NCI-H2029 (cell line): ENCODE measurements around the gene FIGLA.

Experiments
- DNase-seq: peaks from one replicate; lab custom pipeline; 2025; lab: John Stamatoyannopoulos, UW

The FIGLA gene

DNA sequence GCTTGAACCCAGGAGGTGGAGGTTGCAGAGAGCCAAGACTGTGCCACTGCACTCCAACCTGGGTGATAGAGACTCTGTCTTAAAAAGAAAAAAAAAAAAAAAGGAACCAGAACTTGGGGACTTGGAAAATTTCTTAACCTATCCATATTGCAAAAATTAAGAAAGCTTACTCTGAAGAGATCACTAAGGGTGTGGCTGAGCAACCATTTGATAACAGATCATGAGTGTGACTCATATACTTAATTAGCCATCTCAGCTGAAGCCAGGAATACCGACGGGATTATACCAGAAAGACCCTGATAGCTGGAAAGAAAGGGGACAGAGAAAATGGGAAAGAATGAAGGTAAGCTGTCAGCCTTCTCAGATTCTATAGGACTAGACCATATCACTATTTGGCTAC is 15.3 kb downstream of the FIGLA start:
- DNase-seq = no peak

DNA sequence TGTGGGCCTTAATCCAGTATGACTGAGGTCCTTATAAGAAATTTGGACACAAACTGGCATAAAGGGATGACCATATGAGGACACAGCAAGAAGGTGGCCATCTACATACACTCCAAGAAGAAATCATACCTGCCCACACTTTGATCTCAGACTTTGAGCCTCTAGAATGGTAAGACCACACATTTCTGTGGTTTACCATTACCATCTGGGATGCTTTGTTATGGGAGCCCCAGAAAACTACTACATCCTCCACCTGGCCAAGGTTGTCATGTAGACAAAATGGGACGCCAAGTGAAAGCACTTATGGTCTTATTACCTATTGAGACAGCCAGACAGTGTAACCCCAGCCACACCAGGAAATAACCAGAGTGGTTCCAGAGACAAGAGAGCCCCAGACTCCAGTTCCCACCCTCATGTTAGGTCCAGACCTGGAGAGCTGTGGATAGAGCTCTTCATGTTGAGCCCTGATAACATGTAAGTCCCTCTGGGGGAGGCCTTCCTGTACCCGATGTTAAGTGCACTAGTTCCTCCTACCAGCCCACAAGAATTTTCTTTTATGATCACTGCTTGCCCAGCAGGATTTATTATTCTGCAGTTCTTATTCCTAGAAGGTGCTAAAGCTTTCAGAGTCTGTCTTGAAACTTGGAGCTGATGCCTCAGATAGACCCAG is 17.8 kb downstream of the FIGLA start:
- no peak for DNase-seq

DNA sequence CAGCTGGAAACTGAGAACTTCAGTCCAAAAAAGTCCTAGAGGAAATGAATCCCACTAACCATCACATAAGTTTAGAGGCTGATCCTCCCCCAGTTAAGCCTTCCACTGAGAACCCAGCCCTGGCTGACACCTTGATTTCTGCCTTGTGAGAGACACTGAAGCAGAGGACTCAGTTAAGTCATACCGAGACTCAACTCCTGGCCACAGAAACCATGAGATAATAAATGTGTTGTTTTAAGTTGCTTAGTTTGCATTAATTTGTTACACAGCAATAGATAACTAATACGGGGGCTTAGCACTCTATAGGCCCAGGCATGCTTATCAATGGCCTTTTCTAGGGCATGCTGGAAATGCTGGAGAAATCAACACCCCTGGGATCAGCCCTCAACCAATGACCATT is 19.0 kb downstream of the FIGLA start:
- DNase-seq = no peak

DNA sequence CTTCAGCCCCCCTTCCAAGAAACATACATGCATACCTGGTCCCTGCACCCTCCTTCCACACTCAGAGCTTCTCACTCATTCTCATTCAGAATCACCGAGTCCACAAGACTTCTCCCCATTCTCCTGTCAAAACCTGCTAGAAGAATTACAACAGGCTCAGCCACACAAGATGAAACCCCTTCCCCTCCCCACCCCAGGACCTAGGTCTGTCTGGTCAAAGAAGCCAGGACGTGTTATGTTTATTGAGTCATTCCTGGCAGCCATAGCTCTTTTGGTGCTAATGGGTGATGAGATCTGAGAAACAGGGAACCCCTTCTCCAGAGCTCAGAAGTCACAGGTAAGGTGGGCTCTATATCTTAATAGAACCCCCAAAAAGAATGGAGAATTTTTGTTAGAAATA is 21.0 kb downstream of the FIGLA start:
- no peak for DNase-seq

DNA sequence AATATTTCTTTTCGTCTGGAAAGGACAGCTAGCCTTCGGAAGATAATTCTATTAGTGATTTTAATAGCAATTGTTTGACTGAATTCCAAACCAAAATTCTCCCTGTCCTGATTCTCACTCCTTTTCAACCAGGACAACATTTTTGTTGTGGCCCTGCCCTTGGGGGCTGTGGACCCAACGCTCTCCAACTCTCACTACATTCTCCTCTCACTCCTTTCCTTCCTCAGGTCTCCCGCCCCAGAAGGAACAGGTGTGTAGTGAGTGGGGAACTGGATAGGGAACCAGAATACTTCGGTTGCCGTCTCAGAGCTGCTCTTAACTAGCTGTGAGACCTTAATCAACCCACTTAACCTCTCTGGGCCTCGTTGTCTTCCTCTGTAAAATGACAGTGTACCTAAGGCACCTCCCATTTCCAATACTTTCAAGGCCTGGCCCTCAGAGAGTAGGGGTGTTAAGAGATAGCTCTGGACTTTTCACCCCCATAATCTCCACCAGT is 21.8 kb downstream of the FIGLA start:
- no peak for DNase-seq

DNA sequence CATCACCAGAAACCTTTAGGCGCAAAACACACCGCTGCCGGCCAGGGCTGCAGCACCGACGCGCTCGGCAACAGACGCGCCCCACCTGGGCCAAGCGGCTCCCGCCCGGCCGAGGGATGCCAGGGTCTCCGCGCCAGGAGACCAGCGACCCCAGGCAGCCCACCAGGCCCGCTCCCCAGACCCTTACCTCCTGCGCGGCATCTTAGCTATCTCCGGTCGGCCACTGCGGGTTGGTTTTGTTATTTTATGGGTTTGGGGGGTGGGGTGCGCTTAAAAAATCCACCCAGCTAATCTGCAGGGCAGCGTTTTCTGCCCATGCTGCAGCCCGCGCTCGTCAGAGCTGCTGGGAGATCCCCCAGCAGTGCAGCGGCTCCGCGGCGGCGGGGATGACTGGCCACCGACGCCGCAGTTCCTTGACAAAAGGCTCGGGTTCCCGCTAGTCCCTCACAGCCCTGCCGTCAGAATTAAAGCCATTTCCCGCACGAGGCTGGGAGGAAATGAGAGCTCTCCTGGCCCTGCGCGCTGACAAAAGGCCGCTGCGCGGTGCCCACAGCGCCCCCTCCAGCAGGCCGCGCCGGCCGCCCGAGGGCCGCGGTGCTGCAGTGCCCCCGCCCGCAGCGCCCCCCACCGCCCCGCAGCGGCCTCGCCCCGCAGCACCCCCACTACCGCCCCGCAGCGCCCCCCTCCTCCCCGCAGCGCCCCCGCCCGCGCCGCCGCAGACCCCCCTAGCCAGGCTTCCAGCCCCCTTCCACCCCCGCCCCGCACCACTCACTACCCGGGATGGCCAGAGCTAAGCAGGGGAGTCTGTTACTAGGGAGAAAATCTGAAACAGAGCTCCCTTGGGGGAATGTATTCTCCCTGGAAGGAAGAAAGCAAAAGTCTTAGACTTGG is 22.5 kb downstream of the FIGLA start, which contains the start of gene ADD2:
Gene ADD2 (minus strand): TSS at position 502 of the 891 bp plus-strand sequence. CDS start 61,792 bp downstream, outside the sequence.
- peak; percentile 63 for DNase-seq

DNA sequence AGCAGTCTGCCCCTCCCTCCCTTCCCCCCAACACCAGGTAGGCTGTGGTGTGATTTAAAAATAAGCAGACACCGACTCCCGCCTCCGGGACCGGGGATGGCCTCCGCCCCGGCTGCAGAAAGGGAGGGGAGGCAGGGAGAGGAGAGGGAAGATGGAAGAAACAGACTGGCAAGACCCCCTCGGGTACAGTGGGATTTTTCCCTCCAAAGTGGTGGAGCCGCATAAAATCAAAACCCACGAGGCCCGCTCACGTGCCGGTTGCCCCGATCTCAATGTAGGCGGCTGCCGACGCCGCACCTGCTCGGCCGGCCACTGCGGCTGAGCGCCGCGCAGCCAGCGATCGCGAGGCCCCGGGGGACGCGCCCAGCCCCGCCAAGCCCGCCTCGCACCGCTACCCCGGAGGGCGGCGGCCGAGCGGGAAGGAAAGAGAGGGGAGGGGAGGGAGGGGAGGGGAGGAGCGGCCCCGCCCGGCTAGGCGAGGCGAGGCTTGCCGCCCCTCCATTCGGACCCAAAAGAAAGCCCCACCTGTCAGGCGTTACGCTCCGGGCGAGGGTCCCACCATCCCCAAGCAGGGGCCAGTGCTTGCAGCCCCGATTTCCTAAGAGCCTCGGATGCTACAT is 23.3 kb downstream of the FIGLA start:
- DNase-seq = no peak

DNA sequence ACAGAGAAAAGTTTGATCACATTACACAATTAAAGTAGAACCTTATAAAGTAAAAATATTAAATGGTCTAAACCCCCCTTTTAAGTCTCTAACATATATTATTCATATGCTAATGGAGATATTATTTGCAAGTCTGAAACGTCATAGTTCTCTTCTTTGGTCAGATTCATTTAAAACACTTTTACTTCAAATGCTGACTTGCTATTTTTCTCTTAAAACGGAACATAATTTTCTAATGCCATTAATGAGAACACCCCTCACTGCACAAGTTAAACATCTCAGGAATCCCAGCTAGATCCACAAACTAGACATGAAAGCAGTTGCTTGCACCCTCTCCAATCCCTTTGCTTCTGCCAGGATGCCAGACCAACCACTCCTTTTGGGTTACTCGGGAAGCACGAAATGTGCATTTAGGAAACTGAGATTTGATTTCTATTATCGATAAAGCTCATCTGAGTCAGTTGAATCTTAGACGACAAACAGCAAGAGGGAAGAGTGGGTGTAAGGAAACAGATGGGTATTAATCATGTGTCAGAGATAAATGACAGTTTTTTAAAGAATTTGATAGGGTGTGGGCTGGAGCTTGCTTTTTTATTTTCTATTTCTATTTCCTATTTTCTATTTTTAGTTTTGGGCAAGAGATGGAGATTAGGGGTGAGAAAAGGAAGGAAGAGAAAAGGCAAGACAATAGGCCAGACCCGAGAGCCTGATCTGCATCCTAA is 23.9 kb downstream of the FIGLA start:
- DNase-seq = no peak

DNA sequence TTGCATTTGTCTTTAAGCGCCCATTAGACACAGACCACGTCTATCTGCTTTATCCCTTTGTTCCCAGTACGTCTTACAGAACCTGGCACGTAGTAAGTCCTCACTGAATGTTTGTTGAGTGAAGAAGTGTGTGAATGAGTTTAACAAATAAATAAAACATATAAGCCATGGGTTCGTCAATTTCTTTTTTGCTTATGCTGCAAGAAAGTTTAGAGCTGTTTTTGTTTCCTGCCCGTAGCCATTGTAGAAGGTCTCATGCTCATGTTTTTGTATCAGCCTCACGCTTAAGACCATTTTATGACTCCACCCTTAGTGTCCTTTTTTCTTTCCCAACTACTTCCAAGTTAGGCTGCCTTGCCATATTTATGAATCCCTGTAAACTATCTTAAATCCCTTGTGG is 24.9 kb downstream of the FIGLA start:
- no peak for DNase-seq

DNA sequence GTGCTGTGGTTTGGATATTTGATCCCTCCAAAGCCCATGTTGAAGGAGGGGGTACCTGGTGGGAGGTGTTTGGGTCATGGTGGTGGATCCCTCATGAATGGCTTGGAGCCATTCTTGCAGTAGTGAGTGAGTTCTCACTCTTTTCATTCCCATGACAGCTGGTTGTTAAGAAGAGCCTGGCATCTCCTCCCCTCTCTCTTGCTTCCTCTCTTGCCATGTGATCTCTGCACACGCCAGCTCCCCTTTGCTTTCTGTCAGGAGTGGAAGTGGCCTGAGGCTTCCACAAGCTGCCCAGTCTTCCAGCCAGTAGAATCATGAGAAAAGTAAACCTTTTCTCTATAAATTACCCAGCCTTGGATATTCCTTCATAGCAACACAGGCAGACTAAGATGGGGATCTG is 31.0 kb downstream of the FIGLA start:
- DNase-seq = no peak

DNA sequence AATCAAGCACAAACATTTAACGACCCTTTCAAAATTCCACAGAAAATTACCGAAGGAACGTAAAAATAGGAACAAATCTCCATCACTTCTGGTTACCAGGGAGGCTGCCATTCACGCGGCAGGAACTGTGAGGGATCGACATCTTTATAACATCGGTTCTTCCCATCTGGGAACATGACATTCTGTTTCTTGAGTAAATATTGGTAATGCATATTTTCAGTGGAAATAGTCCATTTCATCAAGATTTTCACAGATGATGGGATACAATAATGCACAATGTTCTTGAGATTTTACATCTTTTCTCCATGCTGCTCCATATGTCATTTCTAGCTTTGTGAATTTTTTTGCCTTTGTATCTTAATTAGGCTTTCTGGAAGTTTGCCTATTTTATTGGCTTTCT is 32.5 kb downstream of the FIGLA start:
- no peak for DNase-seq

DNA sequence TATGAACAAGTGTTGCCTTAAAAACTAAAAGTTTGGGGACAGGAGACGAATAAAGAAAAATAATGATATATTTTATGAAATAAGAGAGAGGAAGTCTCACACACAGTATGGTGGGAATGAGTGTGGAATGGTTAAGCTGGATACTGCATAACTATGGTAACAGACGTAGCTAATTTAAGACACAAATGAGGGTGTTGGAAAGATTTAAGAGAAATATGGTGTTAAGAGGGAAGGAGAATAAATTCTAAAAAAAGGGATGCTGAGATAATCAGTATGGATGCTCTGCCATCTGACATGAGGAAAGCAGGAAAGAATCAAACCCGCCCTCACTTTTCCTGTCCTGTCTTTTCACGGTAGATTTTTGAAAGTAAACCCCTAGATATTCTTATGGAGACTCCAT is 33.1 kb downstream of the FIGLA start:
- no peak for DNase-seq

DNA sequence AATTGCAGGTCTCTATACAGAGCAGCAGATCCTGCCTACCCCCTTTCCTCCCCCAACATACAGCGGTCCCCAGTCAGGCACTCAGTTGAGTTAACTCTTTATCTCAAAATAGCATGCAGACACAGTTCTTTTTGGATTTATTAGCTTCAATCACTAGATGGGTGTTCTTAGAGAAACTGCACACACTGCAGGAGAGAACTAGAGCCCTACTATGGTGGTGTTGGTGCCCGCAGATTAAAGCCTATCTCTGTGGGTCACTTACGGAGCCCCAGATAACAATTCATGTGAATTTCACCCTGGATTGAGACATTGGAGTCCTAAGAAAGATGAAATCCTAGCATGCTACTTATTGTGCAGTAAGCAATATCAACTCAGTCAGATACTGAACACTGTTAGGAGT is 34.3 kb downstream of the FIGLA start:
- DNase-seq = no peak

DNA sequence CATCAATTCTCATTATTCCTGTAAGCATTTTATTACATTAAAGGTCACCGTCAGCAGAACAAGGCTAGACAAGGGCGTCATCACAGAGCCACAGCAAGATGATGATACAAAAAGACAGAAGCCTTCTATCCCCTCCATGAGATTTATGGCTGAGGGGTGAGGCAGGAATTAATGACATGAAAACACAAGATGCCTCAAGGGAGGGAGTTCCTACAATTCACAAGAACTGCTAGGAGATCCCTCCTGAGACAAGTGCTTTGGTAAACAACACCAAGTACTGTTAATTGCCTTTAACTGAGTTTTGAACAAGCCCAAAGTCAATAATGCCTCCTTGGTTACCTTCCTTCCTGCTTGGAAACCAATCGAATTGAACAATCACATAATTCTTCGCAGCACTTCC is 36.5 kb downstream of the FIGLA start:
- DNase-seq = no peak

DNA sequence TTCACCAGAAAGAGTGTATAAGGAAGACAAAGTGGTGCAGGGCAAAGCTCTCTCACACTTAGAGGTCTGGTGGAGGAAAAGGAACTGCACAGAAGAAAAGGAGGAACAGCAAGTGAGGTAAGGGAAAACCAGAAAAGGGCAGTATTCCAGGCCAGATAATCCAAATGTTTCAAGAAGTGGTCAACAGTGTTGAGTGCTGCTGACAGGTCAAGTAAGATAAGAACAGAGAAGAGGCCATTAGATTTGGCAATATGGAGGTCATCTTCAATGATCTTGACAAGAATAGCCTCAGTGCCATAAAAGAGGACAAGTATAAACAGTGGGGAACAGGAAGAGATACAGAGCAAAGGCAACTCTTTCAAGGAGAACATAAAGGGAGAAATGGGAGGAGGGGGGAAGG is 37.4 kb downstream of the FIGLA start:
- no peak for DNase-seq

DNA sequence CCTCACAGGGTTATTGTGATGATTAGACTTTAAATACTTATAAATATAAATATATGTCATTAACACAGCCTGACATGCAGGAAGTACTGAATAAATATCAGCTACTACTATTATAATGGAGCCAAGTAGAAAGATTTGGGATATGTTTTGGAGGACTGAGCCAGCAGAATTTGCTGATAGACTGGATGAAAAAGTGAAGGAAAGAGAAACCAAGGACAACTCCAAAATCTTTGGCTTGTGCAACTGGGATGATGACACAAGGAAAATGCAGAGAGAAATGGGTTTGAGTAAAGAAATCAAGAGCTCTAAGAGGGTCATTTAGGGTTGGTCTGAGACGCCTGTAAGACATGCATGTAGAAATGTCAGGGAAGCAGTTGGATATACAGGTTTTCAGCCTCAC is 38.0 kb downstream of the FIGLA start:
- no peak for DNase-seq

DNA sequence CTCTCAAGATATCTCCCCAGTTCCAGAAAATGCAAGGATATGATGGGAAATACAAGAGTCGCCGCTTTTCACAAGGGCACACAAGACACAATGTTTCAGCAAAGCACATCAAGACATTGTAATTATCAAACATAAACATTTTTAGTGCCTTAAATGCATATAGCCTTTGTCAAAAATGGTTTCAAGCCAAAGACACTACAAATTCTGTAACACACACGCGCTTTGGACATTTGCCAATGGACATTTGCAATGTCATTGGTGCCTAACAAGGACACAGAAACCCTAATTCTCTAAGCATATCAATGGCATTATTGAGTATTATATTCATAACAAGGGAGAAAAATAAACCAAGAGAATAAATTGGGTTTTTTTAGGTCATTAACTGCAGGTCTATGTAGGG is 38.6 kb downstream of the FIGLA start:
- no peak for DNase-seq

DNA sequence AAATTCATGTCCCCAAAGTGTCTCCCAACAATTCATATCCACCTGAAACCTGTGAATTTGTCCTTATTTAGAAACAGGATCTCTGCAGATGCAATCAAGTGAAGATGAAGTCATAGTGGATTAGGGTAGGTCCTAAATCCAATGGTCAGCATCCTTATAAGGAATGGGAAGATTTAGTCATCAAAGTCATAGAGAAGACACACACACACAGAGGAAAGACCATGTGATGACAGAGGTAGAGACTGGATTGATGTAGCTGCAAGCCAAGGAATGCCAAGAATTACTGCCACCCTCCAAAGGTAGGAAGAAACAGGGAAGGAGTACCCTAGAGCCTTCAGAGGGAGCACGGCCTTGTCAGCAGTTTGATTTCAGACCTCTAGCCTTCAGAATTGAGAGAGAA is 40.1 kb downstream of the FIGLA start:
- DNase-seq = no peak

DNA sequence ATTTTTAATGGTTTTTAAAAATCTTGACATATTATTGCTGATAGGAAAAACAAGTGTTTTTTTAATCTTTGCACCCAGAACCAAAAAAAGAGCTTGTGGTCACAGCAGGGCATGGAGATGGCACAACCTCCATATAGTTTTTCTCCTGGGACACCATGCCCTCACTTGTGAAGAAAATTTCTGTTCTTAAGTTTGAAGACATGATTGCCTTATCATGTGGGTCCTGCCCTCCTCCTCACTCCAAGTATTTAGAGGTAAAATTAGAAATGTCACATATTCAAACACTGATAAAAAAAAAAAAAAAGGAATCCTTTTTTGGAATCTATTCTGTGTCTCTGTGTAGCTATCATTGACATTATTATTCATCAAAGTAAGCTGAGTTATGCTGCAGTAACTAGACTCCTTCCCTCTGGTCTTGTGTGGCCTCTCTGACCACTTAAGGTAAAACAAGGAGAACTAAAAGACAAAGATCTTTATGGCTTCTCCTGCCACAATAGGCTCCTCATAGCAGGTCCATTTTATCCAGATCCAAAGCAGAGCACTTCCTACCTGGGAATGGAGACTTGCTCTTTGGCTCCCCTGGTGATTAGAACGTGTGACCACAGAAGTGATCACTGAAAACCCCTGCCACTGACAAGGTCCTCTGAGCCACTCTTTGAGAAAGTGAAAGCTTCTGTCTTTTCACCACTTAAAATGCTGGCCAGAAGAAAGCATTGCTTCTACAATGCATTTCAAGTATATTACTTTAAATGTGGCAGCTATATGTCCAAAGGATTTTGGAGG is 42.2 kb downstream of the FIGLA start:
- DNase-seq = no peak

DNA sequence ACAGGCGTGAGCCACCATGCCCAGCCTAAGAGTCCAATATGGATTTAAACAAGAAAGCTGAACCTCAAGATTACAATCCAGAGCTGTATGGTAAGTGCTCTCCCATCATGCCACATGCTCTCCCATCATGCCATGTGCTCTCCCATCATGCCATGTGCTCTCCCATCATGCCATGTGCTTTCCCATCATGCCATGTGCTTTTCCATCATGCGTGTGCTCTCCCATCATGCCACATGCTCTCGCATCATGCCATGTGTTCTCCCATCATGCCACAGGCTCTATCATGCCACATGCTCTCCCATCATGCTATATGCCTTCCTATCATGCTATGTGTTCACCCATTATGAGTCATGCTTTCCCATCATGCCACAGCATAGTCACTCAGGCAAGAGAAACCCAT is 43.2 kb downstream of the FIGLA start:
- DNase-seq = no peak
